Measurements from ENCODE around the gene TFIP11. TPM values are rescaled to one million over a fixed set of nuclear protein-coding genes. Genes with fewer than 3 reads are reported as not detected.

Gene TFIP11
- total RNA-seq, 4 donors from 2014 or later = 21.6 to 27.1 (median 25.8) TPM

GRCh38 chr22:26556904-26557303 is 44.6 kb upstream of the TFIP11 start:
- intact Hi-C loops (cut with DNase I) = no loop called here
- Histone ChIP-seq H3K9me3 (no peaks in the 10 kb centered on the region), H3K27me3 (no peaks in the 10 kb centered on the region), H3K4me3 (no peak overlapping the region), H3K36me3 (no peaks in the 10 kb centered on the region), H3K27ac (no peak overlapping the region), H3K4me1 (peaks cover 0 to 32% (median 2%) of the 10 kb centered on the region in 3 donors)
- DNase-seq = no peak
- 92 to 100% methylated on average over 3 to 5 of the region's 5 CpGs for WGBS, 2 donors
- no peak for TF ChIP-seq POLR2A (IDR thresholded peaks at IDR 0.05)
- TF ChIP-seq, protein P1, sequence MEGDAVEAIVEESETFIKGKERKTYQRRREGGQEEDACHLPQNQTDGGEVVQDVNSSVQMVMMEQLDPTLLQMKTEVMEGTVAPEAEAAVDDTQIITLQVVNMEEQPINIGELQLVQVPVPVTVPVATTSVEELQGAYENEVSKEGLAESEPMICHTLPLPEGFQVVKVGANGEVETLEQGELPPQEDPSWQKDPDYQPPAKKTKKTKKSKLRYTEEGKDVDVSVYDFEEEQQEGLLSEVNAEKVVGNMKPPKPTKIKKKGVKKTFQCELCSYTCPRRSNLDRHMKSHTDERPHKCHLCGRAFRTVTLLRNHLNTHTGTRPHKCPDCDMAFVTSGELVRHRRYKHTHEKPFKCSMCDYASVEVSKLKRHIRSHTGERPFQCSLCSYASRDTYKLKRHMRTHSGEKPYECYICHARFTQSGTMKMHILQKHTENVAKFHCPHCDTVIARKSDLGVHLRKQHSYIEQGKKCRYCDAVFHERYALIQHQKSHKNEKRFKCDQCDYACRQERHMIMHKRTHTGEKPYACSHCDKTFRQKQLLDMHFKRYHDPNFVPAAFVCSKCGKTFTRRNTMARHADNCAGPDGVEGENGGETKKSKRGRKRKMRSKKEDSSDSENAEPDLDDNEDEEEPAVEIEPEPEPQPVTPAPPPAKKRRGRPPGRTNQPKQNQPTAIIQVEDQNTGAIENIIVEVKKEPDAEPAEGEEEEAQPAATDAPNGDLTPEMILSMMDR (IDR thresholded peaks at IDR 0.05) = no peak

- TF ChIP-seq, protein P1 (IDR thresholded peaks at IDR 0.05) = no peak
- TF ChIP-seq POLR2A (IDR thresholded peaks at IDR 0.05) = no peak
- DNase-seq = no peak
- peaks cover 0 to 34% (median 0%) of the 10 kb centered on the region in 3 donors for H3K4me1 ChIP-seq
- H3K27me3 ChIP-seq = no peaks in the 10 kb centered on the region
- H3K27ac ChIP-seq = no peak overlapping the region
- no peaks in the 10 kb centered on the region for H3K36me3 ChIP-seq
- H3K9me3 ChIP-seq = no peaks in the 10 kb centered on the region
- 42 to 69% methylated on average over 2 to 10 of the region's 11 CpGs for WGBS, 2 donors
- intact Hi-C loops (cut with DNase I) = no loop called here
- H3K4me3 ChIP-seq = no peak overlapping the region
Observed at GRCh38 chr22:26555478-26555877, 43.2 kb upstream of the TFIP11 start.

DNA sequence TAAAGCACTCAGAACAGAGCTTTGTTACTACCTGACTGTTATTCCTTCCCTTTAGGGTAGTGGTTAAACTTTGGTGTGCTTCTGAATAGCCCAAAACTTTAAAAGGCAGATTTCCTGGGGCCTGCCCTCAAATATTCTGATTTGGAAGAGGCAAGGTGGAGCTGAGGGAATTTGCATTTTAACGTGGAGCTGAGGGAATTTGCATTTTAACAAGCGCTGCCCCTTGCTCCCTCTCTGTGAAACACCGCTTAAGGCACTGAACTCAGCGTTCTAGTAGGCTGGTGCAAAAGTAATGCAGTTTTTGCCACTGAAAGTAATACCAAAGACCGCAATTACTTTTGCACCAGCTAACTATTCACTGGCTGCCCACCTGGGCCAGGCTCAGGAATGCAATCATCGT is 42.7 kb upstream of the TFIP11 start:
- no peak overlapping the region for H3K4me3 ChIP-seq
- intact Hi-C loops (cut with DNase I) = no loop called here
- no peaks in the 10 kb centered on the region for H3K9me3 ChIP-seq
- 72 to 75% methylated on average over 5 to 6 of the region's 6 CpGs for WGBS, 2 donors
- H3K4me1 ChIP-seq = peaks cover 0 to 40% (median 0%) of the 10 kb centered on the region in 3 donors
- no peaks in the 10 kb centered on the region for H3K27me3 ChIP-seq
- no peak for DNase-seq
- H3K36me3 ChIP-seq = no peaks in the 10 kb centered on the region
- H3K27ac ChIP-seq = no peak overlapping the region
- no peak for TF ChIP-seq POLR2A (IDR thresholded peaks at IDR 0.05)
- TF ChIP-seq, protein P1 (IDR thresholded peaks at IDR 0.05) = no peak

- no peak overlapping the region for H3K4me3 ChIP-seq
- DNase-seq = no peak
- no peaks in the 10 kb centered on the region for H3K9me3 ChIP-seq
- no peaks in the 10 kb centered on the region for H3K36me3 ChIP-seq
- 36 to 46% methylated on average over 7 of the region's 7 CpGs for WGBS, 2 donors
- H3K27ac ChIP-seq = no peak overlapping the region
- H3K27me3 ChIP-seq = no peaks in the 10 kb centered on the region
- peaks cover 4 to 53% (median 8%) of the 10 kb centered on the region in 3 donors for H3K4me1 ChIP-seq
- intact Hi-C loops (cut with DNase I) = no loop called here
- TF ChIP-seq POLR2A (IDR thresholded peaks at IDR 0.05) = no peak
Observed at GRCh38 chr22:26553056-26553752, 40.9 kb upstream of the TFIP11 start.

DNA sequence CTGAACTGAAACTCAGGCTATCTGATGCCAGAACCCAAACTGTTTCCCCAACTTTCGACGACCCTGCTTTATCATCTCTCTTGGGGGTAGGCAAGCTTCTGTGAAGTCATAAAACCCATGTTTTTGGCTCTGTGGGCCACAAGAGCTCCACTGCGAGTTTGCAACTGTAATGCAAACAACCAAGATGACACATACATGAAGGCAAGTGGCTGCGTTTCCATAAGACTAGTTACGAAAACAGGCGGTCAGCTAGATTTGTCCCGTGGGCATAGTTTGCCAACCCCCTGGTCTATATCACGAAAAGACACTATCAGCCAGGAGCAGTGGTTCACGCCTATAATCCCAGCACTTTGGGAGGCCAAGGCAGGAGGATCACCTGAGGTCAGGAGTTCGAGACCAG is 40.2 kb upstream of the TFIP11 start:
- Histone ChIP-seq H3K4me3 (no peak overlapping the region), H3K36me3 (no peaks in the 10 kb centered on the region), H3K27ac (no peak overlapping the region), H3K9me3 (no peaks in the 10 kb centered on the region), H3K4me1 (peaks cover 8 to 60% (median 10%) of the 10 kb centered on the region in 3 donors), H3K27me3 (no peaks in the 10 kb centered on the region)
- 77 to 79% methylated on average over 5 to 10 of the region's 10 CpGs for WGBS, 2 donors
- DNase-seq = no peak
- TF ChIP-seq, protein P1 (IDR thresholded peaks at IDR 0.05) = no peak
- no peak for TF ChIP-seq POLR2A (IDR thresholded peaks at IDR 0.05)
- intact Hi-C loops (cut with DNase I) = no loop called here
